Measurements from ENCODE around the gene EFHD2.

EFHD2 gene

DNA sequence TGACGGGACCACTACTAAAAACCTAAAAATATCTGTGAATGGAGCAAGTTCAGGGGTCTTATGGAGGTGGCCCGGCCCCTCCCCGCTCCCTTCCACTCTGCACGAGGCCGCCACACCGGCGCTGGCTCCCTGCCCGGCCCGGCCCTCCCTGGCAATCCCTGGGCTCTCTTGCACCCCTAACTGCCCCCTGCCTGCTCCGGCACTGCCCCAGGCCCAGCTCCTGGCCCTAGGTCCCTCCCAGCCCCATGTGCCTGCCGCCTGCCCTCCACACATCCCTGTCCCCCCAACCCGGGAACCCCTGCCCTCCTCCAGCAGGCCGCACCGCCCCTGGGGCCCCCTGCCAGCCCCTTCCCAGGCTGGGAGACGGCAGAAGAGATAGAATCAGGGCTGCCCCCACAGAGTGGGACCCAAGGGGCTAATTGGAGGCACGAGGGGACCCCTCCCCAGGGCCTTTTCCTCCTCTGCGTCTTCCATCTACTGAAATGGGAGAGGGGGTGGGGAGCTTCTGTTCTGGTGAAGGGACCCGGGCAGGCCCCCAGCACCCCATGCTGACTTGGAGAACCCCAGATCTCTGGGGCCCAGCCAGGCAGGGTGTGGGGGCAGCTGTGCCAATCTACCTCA, 19.2 kb downstream of the EFHD2 start:
- Mint-ChIP-seq H3K9me3 (no peaks in the 10 kb centered on the region), H3K4me3 (no peak overlapping the region), H3K4me1 (peaks cover 43% of the 10 kb centered on the region), H3K27ac (no peak overlapping the region), H3K27me3 (ENCODE audit: low read depth) (peaks cover 5% of the 10 kb centered on the region), H3K36me3 (ENCODE audit: low read depth) (no peaks in the 10 kb centered on the region)
- TF ChIP-seq, protein P1, sequence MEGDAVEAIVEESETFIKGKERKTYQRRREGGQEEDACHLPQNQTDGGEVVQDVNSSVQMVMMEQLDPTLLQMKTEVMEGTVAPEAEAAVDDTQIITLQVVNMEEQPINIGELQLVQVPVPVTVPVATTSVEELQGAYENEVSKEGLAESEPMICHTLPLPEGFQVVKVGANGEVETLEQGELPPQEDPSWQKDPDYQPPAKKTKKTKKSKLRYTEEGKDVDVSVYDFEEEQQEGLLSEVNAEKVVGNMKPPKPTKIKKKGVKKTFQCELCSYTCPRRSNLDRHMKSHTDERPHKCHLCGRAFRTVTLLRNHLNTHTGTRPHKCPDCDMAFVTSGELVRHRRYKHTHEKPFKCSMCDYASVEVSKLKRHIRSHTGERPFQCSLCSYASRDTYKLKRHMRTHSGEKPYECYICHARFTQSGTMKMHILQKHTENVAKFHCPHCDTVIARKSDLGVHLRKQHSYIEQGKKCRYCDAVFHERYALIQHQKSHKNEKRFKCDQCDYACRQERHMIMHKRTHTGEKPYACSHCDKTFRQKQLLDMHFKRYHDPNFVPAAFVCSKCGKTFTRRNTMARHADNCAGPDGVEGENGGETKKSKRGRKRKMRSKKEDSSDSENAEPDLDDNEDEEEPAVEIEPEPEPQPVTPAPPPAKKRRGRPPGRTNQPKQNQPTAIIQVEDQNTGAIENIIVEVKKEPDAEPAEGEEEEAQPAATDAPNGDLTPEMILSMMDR (IDR thresholded peaks at IDR 0.05; ENCODE audit: unreplicated experiment in 3 of 3) = no peak

DNA sequence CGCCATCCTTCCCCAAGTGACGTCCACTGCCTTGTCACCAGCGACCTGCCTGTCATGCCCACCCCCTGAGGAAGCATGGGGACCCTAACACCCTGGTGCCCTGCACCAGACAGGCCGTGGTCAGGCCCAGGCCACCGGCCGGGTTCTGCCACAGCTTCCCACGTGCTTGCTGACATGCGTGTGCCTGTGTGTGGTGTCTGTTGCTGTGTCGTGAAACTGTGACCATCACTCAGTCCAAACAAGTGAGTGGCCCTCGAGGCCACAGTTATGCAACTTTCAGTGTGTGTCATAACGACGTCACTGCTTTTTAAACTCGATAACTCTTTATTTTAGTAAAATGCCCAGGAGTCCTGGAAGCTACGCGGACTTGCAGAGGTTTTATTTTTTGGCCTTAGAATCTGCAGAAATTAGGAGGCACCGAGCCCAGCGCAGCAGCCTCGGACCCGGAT, 20.0 kb downstream of the EFHD2 start:
- H3K4me1 Mint-ChIP-seq = peaks cover 35% of the 10 kb centered on the region
- no peaks in the 10 kb centered on the region for H3K9me3 Mint-ChIP-seq
- no peaks in the 10 kb centered on the region for H3K36me3 Mint-ChIP-seq (ENCODE audit: low read depth)
- H3K27me3 Mint-ChIP-seq (ENCODE audit: low read depth) = peaks cover 5% of the 10 kb centered on the region
- H3K27ac Mint-ChIP-seq = no peak overlapping the region
- TF ChIP-seq, protein P1 (IDR thresholded peaks at IDR 0.05; ENCODE audit: unreplicated experiment in 3 of 3) = no peak
- H3K4me3 Mint-ChIP-seq = no peak overlapping the region

- Mint-ChIP-seq H3K4me1 (peaks cover 29% of the 10 kb centered on the region), H3K27me3 (ENCODE audit: low read depth) (peaks cover 5% of the 10 kb centered on the region), H3K4me3 (no peak overlapping the region), H3K27ac (no peak overlapping the region), H3K36me3 (ENCODE audit: low read depth) (no peaks in the 10 kb centered on the region), H3K9me3 (no peaks in the 10 kb centered on the region)
- TF ChIP-seq, protein P1 (IDR thresholded peaks at IDR 0.05; ENCODE audit: unreplicated experiment in 3 of 3) = peak; percentile 94 to 97 (median 96)
These were observed 21.3 kb downstream of the EFHD2 start for GRCh38 chr1:15430787-15431570.

DNA sequence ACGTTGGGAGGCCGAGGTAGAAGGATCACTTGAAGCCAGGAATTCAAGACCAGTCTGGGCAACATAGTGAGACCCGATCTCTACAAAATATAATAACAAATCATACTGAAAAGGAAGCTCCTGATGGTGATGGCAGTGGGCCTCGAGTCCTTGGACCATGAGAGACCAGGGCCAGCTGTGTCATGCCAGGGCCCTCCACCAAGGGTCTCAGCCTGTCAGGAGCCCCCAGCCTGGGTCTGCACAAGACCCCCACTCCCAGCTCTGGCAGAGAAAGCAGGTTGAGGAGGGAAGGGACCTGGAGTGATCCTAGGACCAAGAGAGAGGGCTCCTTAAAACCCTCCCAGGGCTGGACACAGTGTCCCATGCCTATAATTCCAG, 21.9 kb downstream of the EFHD2 start:
- H3K9me3 Mint-ChIP-seq = no peaks in the 10 kb centered on the region
- peaks cover 24% of the 10 kb centered on the region for H3K4me1 Mint-ChIP-seq
- TF ChIP-seq, protein P1 (IDR thresholded peaks at IDR 0.05; ENCODE audit: unreplicated experiment in 3 of 3) = no peak
- peaks cover 5% of the 10 kb centered on the region for H3K27me3 Mint-ChIP-seq (ENCODE audit: low read depth)
- H3K36me3 Mint-ChIP-seq (ENCODE audit: low read depth) = no peaks in the 10 kb centered on the region
- H3K27ac Mint-ChIP-seq = no peak overlapping the region
- no peak overlapping the region for H3K4me3 Mint-ChIP-seq

DNA sequence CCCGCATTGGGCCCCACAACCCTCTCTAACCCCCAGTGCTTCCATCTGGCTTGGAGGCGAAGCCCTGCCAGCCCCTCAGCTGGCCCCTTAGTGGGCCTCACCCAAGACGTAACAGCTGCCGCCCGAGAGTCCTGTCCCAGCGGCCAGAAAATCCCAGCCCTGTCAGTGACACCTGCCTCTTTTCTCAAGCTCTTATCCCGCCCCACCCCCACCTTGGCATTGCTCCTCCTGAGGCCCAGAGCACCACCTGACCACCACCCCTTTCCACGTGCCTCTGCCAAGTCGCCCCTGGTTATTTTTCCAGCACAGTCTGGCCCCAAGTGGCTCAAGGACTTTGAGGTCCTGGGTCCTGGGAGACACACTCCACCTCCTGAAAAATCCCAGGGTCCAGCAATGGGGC, 22.6 kb downstream of the EFHD2 start:
- H3K4me3 Mint-ChIP-seq = peak overlapping the region in 2 of 3 experiments; percentile 14 to 19
- peaks cover 16% of the 10 kb centered on the region for H3K4me1 Mint-ChIP-seq
- peak overlapping the region in 2 of 3 experiments; percentile 37 to 89 for H3K27ac Mint-ChIP-seq
- TF ChIP-seq, protein P1 (IDR thresholded peaks at IDR 0.05; ENCODE audit: unreplicated experiment in 3 of 3) = no peak
- H3K27me3 Mint-ChIP-seq (ENCODE audit: low read depth) = peaks cover 10% of the 10 kb centered on the region
- no peaks in the 10 kb centered on the region for H3K36me3 Mint-ChIP-seq (ENCODE audit: low read depth)
- H3K9me3 Mint-ChIP-seq = no peaks in the 10 kb centered on the region

All from nephron (organoid).